Ovary (tissue), 3 donors: ENCODE results near the gene SF1.

Experiments
- POLR2A ChIP-seq: fragments of 450-650 bp; IDR thresholded peaks from one replicate; pipeline ENCODE4 v1.6.1; 2017; ENCODE audit warnings: antibody characterized with exemption, mild to moderate bottlenecking, moderate library complexity
- TF ChIP-seq, protein P1 (sequence below), 3 donors: fragments of 450-650 bp in 2 of 3; fragments of 200-600 bp in 1 of 3; IDR thresholded peaks; one replicate each; pipeline versions ENCODE4 v1.5.1 to v1.8.0; 2016 to 2022; ENCODE audit warnings: antibody characterized with exemption in 3 of 3, mild to moderate bottlenecking in 1 of 3
- donor health status: DM: no; HTN: no; CAD: no.

DNA sequence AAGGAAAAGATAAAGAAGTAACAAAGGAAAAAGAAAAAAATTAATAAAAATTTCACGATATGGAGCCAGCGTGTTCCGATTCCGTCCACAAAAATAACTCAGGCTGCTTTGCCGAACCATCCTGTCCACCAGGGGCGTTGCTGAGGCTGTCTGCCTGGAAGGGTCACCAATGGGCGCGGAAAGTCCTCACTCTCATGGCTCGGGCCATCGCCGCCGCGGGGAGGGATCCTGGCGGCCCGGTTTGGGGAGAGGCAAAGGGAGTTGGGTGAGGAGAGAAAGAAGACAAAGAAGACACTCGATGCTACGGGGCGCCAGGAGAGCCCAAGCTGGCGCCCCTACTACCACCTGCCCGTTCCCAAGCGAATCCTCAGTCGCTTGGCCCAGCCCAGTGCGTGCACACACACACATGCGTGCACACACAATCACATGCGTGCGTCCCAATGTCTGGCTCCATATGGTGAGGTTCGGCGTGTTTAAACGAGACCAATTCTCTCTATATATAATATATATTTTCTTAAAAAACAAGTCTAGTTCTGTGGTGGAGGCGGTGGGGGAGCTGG is 13.0 kb downstream of the SF1 start:
- TF ChIP-seq, protein P1, sequence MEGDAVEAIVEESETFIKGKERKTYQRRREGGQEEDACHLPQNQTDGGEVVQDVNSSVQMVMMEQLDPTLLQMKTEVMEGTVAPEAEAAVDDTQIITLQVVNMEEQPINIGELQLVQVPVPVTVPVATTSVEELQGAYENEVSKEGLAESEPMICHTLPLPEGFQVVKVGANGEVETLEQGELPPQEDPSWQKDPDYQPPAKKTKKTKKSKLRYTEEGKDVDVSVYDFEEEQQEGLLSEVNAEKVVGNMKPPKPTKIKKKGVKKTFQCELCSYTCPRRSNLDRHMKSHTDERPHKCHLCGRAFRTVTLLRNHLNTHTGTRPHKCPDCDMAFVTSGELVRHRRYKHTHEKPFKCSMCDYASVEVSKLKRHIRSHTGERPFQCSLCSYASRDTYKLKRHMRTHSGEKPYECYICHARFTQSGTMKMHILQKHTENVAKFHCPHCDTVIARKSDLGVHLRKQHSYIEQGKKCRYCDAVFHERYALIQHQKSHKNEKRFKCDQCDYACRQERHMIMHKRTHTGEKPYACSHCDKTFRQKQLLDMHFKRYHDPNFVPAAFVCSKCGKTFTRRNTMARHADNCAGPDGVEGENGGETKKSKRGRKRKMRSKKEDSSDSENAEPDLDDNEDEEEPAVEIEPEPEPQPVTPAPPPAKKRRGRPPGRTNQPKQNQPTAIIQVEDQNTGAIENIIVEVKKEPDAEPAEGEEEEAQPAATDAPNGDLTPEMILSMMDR (IDR thresholded peaks at IDR 0.05), result peak in 1 of 3 donors; percentile 15
- no peak for TF ChIP-seq POLR2A
